Neural cell (in vitro differentiated cells): Measurements from ENCODE around the gene CCDC71. TPM values are rescaled to one million over a fixed set of nuclear protein-coding genes. Genes with fewer than 3 reads are reported as not detected.

ENCODE experiments used
- H2AFZ ChIP-seq: fragments of 200-600, 300-800 bp; sonication (generic), shearing (Covaris generic); 2 replicates; pipeline ENCODE4 v1.6.0; 2014; ENCODE audit warnings: low read depth, mild to moderate bottlenecking, antibody characterized with exemption, low read length, moderate library complexity
- H3F3A ChIP-seq: fragments of 200-600 bp; shearing (Covaris generic); 2 replicates; pipeline ENCODE4 v1.6.1; 2016; ENCODE audit warnings: mild to moderate bottlenecking, moderate library complexity, mixed read lengths, antibody characterized with exemption, low read length; ENCODE audit not compliant: insufficient read depth, poor library complexity, severe bottlenecking
- H3K27ac ChIP-seq: fragments of 200-600, 300-800 bp; sonication (generic), shearing (Covaris generic); 2 replicates; pipeline ENCODE4 v1.5.1; 2014; ENCODE audit warnings: mild to moderate bottlenecking, low read length, moderate library complexity
- H3K27me3 ChIP-seq: fragments of 300-800, 200-600 bp; sonication (generic), shearing (Covaris generic); 2 replicates; pipeline ENCODE4 v1.6.0; 2014; ENCODE audit warnings: mild to moderate bottlenecking, low read depth, low read length, moderate library complexity; ENCODE audit not compliant: insufficient read depth
- H3K36me3 ChIP-seq: fragments of 300-800, 200-600 bp; sonication (generic), shearing (Covaris generic); 2 replicates; pipeline ENCODE4 v1.5.1; 2014; ENCODE audit warnings: mild to moderate bottlenecking, antibody characterized with exemption, low read length, moderate library complexity; ENCODE audit not compliant: insufficient read depth
- H3K4me2 ChIP-seq: fragments of 300-800, 200-600 bp; sonication (generic), shearing (Covaris generic); 2 replicates; pipeline ENCODE4 v1.6.0; 2014; ENCODE audit warnings: mild to moderate bottlenecking, low read length
- H3K4me3 ChIP-seq: fragments of 300-800, 200-600 bp; sonication (generic), shearing (Covaris generic); 2 replicates; pipeline ENCODE4 v1.5.1; 2014; ENCODE audit warnings: mild to moderate bottlenecking, low read length, moderate library complexity
- H3K79me2 ChIP-seq: fragments of 200-600 bp; shearing (Covaris generic); replicated peaks from 2 replicates; pipeline ENCODE4 v1.6.0; 2014; ENCODE audit warnings: mild to moderate bottlenecking, low read length, moderate library complexity; ENCODE audit not compliant: insufficient read depth
- H3K9ac ChIP-seq: fragments of 300-800, 200-600 bp; sonication (generic), shearing (Covaris generic); 2 replicates; pipeline ENCODE4 v1.6.1; 2016; ENCODE audit warnings: mild to moderate bottlenecking, low read length, mixed read lengths
- H3K9me2 ChIP-seq: fragments of 200-600 bp; shearing (Covaris generic); 2 replicates; pipeline ENCODE4 v1.6.1; 2016; ENCODE audit warnings: mild to moderate bottlenecking, low read length, mixed read lengths; ENCODE audit not compliant: insufficient read depth
- H3K9me3 ChIP-seq: fragments of 200-600, 300-800 bp; sonication (generic), shearing (Covaris generic); 2 replicates; pipeline ENCODE4 v1.6.1; 2016; ENCODE audit warnings: mild to moderate bottlenecking, mixed run types, low read length, moderate library complexity, mixed read lengths
- H4K20me1 ChIP-seq: fragments of 200-600 bp; shearing (Covaris generic); 2 replicates; pipeline ENCODE4 v1.6.1; 2016; ENCODE audit warnings: mild to moderate bottlenecking, mixed run types; ENCODE audit not compliant: insufficient read depth
- EP300 ChIP-seq: fragments of 450-650 bp; conservative IDR thresholded peaks from 2 replicates; pipeline ENCODE4 v1.6.1; 2014; ENCODE audit warnings: antibody characterized with exemption, mild to moderate bottlenecking, moderate library complexity; ENCODE audit not compliant: poor library complexity, severe bottlenecking
- EZH2 ChIP-seq: fragments of 200-600, 300-800 bp; shearing (Covaris generic), sonication (generic); IDR thresholded peaks from 2 replicates; pipeline ENCODE4 v1.6.1; 2014; ENCODE audit warnings: antibody characterized with exemption, low read length, borderline replicate concordance, mild to moderate bottlenecking; ENCODE audit not compliant: insufficient read depth, poor library complexity, severe bottlenecking
- MXI1 ChIP-seq: fragments of 450-650 bp; conservative IDR thresholded peaks from 2 replicates; pipeline ENCODE4 v1.6.1; 2014; ENCODE audit warnings: antibody characterized with exemption, mild to moderate bottlenecking; ENCODE audit not compliant: poor library complexity, severe bottlenecking
- POLR2AphosphoS5 ChIP-seq: IDR thresholded peaks from 2 replicates; pipeline ENCODE4 v1.6.1; 2012
- RAD21 ChIP-seq: fragments of 450-650 bp; conservative IDR thresholded peaks from 2 replicates; pipeline ENCODE4 v1.6.1; 2014; ENCODE audit warnings: antibody characterized with exemption, mild to moderate bottlenecking, moderate library complexity
- SMC3 ChIP-seq: fragments of 450-650 bp; conservative IDR thresholded peaks from 2 replicates; pipeline ENCODE4 v1.6.1; 2014; ENCODE audit warnings: antibody characterized with exemption, mild to moderate bottlenecking, moderate library complexity; ENCODE audit not compliant: poor library complexity
- TAF1 ChIP-seq: IDR thresholded peaks from 2 replicates; pipeline ENCODE4 v1.6.1; 2012; ENCODE audit warnings: low read depth
- polyA plus RNA-seq: library from polyadenylated mRNA; depleted of rRNA; stranded (reverse); fragments of >200 nt; gene quantifications from 2 replicates; pipeline ENCODE4 v1.2.3, GENCODE V29; 2014
- TF ChIP-seq, protein P1 (sequence below): IDR thresholded peaks from 2 replicates; pipeline ENCODE4 v1.6.1; 2012; ENCODE audit warnings: borderline replicate concordance
- TF ChIP-seq, protein P2 (sequence below): fragments of 450-650 bp; IDR thresholded peaks from 2 replicates; pipeline ENCODE4 v1.5.1; 2014; ENCODE audit warnings: antibody characterized with exemption, mild to moderate bottlenecking, moderate library complexity; ENCODE audit not compliant: poor library complexity, severe bottlenecking

The CCDC71 gene
- polyA plus RNA-seq, 1 donor from 2014 or later = 14.8 TPM

DNA sequence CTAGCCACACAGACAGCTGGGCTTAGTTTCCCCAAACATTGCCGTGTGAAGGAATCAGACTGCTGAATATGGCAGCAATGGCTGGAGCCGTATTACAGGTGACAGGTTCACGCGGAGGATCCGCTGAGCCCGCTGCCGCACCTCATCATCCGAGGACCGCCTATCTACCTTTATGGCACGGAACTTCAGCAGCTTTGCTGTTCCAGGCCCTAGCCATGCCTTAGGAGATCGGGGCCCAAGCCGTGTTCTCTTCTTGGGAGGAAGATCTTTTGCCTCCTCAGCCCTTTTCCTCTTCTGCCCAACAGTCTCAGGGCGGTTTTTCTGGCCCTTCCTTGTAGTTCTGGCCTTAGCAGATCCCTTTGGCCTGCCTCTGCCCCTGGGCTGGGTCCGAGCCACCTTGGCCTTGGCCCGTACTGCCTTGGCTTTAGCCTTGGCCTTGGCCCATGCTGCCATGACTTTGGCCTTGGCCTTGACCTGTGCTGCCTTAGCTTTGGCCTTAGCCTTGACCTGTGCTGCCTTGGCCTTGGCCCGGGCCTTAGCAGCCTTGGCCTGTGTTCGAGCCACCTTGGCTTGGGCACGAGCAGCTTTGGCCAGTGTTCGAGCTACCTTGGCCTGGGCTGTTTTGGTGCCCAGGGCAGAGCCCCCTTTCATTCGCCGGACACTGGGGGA is 3.2 kb downstream of the CCDC71 start:
- TF ChIP-seq EP300 = no peak
- TF ChIP-seq POLR2AphosphoS5 = no peak
- no peak for TF ChIP-seq SMC3
- TF ChIP-seq TAF1 = no peak
- TF ChIP-seq RAD21 = no peak
- no peak for TF ChIP-seq MXI1
- TF ChIP-seq EZH2 = no peak
- TF ChIP-seq, protein P1, sequence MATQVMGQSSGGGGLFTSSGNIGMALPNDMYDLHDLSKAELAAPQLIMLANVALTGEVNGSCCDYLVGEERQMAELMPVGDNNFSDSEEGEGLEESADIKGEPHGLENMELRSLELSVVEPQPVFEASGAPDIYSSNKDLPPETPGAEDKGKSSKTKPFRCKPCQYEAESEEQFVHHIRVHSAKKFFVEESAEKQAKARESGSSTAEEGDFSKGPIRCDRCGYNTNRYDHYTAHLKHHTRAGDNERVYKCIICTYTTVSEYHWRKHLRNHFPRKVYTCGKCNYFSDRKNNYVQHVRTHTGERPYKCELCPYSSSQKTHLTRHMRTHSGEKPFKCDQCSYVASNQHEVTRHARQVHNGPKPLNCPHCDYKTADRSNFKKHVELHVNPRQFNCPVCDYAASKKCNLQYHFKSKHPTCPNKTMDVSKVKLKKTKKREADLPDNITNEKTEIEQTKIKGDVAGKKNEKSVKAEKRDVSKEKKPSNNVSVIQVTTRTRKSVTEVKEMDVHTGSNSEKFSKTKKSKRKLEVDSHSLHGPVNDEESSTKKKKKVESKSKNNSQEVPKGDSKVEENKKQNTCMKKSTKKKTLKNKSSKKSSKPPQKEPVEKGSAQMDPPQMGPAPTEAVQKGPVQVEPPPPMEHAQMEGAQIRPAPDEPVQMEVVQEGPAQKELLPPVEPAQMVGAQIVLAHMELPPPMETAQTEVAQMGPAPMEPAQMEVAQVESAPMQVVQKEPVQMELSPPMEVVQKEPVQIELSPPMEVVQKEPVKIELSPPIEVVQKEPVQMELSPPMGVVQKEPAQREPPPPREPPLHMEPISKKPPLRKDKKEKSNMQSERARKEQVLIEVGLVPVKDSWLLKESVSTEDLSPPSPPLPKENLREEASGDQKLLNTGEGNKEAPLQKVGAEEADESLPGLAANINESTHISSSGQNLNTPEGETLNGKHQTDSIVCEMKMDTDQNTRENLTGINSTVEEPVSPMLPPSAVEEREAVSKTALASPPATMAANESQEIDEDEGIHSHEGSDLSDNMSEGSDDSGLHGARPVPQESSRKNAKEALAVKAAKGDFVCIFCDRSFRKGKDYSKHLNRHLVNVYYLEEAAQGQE = no peak
- TF ChIP-seq, protein P2, sequence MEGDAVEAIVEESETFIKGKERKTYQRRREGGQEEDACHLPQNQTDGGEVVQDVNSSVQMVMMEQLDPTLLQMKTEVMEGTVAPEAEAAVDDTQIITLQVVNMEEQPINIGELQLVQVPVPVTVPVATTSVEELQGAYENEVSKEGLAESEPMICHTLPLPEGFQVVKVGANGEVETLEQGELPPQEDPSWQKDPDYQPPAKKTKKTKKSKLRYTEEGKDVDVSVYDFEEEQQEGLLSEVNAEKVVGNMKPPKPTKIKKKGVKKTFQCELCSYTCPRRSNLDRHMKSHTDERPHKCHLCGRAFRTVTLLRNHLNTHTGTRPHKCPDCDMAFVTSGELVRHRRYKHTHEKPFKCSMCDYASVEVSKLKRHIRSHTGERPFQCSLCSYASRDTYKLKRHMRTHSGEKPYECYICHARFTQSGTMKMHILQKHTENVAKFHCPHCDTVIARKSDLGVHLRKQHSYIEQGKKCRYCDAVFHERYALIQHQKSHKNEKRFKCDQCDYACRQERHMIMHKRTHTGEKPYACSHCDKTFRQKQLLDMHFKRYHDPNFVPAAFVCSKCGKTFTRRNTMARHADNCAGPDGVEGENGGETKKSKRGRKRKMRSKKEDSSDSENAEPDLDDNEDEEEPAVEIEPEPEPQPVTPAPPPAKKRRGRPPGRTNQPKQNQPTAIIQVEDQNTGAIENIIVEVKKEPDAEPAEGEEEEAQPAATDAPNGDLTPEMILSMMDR = no peak
- H2AFZ ChIP-seq = no peak overlapping the region
- no peaks in the 10 kb centered on the region for H3K9me3 ChIP-seq
- no peaks in the 10 kb centered on the region for H3K9me2 ChIP-seq
- no peak overlapping the region for H3K27ac ChIP-seq
- H3K4me2 ChIP-seq = no peak overlapping the region
- H4K20me1 ChIP-seq = no peaks in the 10 kb centered on the region
- no peaks in the 10 kb centered on the region for H3K27me3 ChIP-seq
- peaks cover 24% of the 10 kb centered on the region for H3K79me2 ChIP-seq
- no peak overlapping the region for H3K9ac ChIP-seq
- no peaks in the 10 kb centered on the region for H3F3A ChIP-seq
- H3K36me3 ChIP-seq = no peaks in the 10 kb centered on the region
- H3K4me3 ChIP-seq = no peak overlapping the region

DNA sequence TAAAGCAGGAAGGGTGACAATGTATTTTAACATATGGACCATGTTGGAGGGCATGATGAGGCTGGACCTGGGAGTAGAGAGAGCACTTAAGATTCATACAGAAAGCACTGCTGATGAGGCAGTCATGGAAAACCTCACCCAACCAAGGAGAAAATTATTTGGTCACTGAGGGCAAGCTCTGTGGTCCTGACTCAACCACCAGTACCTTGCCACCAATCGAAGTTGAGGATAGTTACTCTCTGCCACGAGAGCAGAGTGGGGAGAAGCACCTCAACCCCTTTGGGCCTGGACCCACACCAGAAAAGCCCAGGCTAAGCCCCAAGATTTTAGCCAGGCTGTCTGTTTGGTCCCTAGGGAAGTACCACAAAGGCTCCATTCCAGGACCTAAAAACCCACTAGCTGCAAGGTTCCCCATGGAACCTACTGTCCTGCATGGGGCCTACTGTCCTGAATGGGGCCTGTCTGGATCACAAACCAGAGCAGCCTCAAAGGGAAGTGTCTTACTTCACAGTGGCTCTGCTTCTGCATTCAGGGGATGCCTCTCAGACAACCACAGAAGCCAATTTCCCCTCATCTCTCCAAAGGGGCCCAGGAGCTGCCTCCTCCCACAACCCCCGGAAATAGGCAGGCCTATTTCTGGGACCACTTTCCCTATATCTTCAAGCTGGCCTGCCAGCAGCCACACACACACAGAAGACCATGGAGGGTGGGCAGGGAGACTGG is 4.2 kb downstream of the CCDC71 start:
- TF ChIP-seq EP300 = no peak
- TF ChIP-seq, protein P1 = no peak
- no peaks in the 10 kb centered on the region for H3K36me3 ChIP-seq
- no peaks in the 10 kb centered on the region for H3K9me3 ChIP-seq
- no peak overlapping the region for H3K27ac ChIP-seq
- H4K20me1 ChIP-seq = no peaks in the 10 kb centered on the region
- no peak overlapping the region for H3K4me2 ChIP-seq
- H3K9ac ChIP-seq = no peak overlapping the region
- no peaks in the 10 kb centered on the region for H3K9me2 ChIP-seq
- H3F3A ChIP-seq = no peaks in the 10 kb centered on the region
- peaks cover 24% of the 10 kb centered on the region for H3K79me2 ChIP-seq
- H3K4me3 ChIP-seq = no peak overlapping the region
- no peaks in the 10 kb centered on the region for H3K27me3 ChIP-seq
- H2AFZ ChIP-seq = no peak overlapping the region
